ENCODE measurements around the gene VEZT.

Gene VEZT

DNA sequence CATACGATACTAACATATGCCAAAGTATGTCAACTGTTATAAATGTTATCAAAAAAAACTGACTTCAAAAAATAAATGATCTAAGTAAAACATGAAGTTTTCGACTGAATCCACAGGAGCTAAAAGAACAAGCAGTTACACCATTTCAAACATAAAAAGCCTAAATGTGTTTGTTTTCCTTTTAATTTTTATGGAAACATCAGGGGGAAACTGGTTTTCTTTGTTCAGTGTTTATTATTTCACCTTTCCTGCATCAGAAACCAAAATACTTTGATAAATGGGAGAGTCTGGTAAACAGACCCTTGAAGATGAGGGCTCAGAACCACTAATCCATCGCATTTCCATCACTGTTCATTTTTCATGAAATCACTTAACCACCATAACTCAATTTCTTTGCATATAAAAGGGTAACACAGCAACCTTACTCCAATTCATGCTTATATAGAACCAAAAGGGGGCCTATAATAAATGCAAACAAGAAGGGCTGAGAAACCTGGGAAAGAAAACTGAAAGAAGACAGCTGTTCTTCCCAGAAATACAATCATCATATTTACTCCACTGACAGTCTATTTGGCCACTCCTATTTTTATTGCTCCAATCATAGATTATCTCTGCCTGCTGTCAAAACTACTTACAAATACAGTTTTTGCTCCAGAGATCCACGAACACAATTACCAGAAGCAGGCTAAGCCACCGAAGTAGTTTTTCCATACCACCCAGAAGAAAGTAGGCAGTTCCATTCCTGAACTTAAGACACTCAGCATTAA is 17.3 kb upstream of the VEZT start:
- DNase-seq = no peak

DNA sequence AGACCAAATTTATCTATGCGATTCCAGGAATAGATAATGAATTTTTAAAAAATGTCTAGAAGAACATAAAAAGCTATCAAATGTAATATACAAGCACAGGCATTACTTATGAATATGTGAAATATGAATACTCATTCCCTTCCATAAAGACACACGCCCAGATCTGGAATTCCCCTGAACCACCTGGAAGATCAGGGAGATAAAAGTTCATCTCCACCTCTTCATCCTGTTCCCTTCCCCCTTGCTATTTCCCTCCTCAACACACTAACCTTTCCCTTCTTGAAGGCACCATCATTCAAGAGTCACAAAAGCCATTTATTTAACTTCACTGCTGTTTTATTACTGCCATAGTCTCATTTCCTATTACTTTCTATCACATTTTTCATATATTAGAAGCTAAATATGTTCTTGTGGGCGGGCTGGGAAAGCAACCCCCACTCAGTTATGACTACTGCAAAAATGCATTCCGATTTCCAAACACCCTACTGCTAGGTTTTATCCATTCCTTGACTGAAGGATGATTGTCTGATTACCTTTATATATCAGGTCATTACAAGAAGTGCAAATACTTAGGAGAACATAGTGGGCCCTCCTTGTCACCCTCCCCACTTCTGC is 16.4 kb upstream of the VEZT start:
- DNase-seq = no peak

DNA sequence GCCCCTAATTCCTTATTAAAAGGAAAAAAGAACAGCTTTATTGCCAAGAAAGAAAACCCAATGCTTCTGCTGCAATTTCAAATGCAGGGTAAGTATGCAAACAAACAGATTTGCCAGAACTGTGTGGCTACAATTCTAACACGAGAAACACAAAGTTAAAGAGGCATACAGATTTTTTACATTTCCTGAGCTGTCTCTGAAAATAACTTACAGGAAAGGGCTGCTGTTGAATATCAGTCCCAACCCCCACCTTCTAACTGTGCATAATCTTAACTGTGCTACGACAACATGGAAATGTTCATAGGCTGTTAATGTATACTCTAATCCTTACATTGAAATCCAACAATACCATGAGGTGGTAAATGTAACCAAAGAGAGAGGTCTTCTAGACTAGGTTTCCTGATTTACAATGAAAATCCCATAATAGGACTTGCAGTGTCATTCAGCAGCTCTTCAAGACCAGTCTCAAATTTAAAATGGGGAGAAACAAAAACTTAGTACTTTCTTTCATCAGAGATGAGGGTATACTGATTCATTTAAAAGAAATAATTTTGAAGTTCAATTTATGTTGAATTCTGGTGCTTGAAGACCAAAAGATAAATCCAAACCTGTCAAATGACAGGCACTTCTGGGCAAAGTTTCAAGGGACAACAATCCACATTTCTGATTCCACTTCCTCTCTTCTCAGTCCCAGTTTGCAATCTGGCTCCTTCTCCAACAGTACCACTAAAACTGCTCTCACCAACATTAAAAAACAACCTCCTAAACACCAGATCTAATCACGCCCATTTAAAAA is 14.7 kb upstream of the VEZT start:
- no peak for DNase-seq

DNA sequence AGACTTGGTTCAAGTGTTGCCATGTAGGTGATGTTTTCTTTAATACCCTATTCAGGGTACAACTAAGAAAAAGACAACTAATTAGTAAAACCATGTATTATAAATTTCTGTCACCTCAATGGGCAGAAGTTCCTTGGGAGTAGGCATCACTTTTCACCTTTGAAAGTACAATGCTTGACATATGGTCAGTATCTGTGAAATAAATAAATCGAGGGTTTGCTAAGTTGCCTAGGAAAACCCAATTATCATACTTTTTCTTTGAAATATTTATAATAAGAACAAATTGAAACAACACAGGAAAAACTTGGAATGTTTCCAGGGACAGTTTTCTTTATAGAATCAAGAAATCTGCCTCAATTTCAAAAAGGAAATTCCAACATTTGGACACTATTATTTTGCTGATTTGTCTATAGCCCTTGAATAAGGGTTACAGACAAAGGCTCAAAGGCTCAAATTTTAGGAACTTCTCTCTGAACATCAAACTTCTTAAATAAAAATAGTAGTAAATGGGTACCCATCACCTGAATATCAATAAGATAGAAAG is 14.0 kb upstream of the VEZT start:
- DNase-seq = no peak

DNA sequence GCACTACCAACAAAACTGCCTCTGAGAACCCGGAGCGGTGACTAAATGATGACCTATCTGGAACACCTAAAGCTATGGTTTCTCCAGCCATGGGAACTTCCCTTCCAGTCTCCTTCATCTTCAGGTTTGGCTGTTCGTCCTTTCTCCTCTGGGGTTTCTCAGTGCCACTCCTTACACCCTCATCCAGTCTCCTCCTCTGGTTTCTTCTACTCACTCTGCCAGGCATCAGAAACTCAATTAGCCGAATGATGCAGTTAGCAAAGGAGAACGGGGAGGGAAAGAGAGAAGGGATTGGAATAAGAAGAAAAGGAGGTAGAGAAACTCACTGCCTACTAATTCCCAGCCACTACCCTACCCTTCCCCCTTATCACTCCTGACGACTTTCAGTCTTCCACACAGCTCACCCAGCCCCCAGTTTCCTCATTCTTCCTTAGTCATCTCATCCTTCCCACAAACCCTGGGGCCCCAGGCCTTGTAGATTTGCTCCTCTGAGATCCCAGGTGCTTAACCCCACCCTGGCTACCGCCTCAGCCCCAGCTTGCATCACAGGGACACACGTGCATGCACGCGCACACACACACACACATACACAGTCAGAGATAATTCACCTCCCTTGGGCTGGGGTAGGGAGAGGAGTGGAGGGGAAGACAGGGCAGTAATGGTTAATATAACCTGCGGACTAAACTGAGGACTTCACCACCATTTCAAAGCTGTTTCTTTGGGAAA is 13.3 kb upstream of the VEZT start:
- DNase-seq = no peak

DNA sequence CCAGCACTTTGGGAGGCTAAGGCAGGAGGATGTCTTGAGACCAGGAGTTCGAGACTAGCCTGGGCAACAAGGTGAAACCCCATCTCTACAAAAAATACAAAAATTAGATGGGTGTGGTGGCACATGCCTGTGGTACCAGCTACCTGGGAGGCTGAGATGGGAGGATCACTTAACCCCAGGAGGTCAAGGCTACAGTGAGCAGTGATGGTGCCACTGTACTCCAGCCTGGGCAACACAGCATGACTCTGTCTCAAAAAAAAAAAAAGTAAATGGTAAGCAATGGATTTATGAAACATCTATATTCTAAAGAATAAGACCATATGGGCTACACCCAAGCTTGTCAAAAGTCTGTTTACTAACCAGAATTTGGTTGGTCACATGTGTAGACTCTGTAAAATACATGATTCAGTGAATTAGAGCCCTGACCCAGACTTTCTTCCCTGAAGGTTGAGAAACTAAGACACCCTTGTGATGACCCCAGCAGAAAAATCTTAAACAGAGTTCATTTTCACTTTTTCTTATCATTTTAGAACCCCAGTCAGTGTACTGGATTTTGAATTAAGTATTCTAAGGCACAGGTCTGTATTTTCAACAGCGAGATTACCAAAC is 12.5 kb upstream of the VEZT start:
- no peak for DNase-seq

DNA sequence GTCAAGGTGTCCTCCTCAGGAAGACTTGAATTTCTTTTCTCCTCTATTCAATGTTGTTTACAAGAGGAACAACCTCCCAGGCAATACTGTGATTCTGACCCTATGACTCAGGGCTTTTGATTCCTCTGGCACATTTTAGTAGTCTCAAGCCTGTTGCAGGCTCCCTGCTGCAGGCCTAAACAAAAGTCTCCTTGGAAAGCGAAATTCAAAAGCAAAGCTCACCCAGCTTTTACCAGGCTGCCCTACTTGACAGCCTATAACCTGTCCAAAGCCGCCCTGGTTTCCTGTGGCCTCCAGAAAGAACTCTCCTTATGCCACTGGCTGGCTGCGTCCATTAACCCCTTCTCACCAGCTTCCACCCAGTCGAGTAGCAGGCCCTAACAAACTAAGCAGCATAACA is 11.9 kb upstream of the VEZT start:
- no peak for DNase-seq

DNA sequence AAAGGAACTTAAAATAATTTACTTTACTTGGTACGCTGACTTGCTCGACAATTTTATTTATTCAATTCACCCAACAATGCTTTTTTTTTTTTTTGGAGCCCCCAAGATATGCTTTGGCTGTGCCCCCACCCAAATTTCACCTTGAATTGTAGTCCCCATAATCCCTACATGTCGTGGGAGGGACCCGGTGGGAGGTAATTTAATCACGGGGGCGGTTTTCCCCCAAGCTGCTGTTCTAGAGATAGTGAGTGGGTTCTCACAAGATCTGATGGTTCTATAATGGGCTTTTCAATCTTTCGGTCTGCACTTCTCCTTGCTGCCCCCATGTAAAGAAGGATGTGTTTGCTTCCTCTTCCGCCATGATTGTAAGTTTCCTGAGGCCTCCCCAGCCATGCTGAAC is 10.7 kb upstream of the VEZT start:
- no peak for DNase-seq

DNA sequence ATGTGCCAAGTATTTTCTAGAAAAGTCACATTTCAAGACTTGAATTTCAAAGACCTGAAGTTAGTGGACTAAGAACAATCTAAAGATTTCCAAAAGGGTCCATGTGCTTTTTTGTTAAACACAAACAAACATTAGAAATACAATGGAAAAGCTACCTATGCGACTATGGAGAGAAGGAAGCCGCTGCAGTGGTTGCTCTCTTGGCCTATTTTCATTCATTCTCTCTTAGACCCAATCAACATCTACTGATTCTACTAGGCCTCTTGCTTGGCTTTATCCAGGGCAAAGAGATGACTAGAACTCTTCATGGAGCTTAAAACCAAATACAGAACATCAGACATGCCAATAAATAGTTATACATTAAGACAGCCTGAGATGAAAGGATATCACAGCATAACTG is 10.2 kb upstream of the VEZT start:
- no peak for DNase-seq

DNA sequence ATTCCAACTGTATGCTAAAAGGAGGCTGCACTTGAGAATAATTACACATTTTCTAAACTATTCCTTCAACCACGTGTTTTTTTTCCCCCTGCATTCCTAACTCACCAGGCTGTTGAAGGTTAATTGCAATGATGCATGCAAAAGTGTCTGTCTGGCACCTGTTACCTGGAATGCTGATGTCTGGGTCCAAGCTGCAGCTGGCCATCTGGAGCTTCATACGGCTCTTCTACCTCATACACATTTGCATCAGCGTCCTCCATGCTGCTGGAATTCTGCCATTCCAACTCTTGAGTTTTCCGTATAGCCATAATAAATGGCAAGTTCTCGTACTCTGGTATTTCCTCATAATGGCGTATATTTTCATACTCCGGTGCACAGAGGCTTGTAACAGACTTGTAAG is 8.9 kb upstream of the VEZT start:
- no peak for DNase-seq

DNA sequence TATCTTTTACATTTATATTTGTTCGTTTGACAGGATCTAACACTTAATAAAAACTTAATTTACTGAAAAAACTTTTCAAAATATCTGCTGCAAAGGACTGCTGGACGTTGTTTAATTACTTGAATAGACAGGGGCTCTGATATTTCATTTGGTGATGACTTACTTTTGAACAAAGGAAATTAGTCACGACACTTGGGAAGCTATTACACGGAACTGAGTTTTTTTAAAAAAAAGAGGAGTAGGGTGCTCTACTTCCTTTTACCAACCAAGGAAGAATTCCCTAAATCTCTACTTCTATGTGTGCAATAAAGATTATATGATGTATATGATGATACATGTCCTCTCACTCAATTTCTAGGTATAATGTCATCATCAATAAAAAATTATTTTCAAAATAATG is 5.0 kb upstream of the VEZT start:
- no peak for DNase-seq

DNA sequence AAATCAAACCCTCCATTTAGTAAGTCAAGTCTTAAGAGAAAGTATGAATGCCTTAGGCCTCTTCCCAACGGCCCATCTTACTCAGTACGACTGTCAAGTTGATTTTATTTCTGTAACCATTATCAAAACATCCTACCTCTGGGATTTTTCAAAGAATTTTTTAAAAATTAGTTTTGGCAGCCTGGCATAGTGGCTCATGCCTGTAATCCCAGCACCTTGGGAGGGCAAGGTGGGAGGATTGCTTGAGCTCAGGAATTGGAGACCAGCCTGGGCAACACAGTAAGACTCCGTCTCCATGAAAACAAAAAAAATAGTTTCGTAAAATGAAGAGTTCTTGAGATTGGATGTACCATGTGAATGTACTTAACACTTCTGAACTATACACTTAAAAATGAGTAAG is 4.5 kb upstream of the VEZT start:
- no peak for DNase-seq

DNA sequence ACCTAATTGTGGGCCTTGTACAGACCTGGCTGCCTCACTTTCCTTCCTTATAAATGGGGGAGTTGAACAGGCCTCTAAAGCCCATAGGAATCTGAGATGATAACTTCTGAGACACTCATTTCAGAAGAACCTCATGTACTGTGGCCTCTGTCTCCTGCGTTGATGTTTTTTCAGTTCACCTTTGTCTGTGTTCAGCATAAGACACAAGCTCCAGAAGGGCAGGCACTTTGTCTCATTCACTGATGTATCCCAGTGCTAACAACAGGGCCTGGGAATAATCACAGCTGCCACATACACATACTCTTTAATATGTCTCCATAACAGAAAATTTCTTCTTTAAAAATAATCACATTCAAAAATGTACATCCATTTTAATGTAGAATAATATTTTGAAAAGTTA is 3.7 kb upstream of the VEZT start:
- DNase-seq = no peak

DNA sequence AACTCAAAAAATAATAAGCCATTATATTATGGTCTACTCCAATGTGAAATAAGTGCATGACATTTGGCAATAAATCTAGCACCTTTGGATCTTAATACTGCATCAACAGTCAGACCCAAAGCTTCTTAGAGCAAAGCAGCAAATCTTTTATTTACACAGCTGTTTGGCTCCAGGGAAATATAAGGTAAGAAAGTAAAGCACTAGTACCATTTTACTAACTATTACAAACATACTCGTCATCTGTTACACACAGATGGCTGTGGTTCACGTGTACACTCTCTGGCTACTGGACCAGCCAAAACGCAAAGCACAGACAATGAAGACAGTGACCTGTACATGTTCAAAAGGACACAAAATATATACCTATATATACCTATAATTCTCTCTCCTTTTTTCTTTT is 3.1 kb upstream of the VEZT start:
- DNase-seq = no peak

DNA sequence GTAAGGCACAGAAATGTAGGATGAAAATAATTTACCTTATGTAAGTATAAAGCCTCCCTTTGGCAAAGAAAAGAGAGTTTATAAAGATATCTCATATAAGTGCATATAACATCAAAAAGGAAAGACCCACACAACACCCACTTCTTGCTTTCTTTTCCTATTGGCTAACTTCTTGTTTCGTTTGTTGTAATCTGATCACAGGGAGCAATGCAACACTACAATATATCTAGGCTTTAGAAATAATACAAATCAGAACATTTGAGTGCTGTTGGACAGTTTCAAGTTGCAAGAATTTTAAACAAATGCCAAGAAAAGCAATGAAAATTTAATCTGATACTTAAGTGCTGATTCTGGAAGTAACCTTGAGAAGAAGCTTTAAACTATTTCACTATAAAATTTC is 1.7 kb upstream of the VEZT start:
- DNase-seq = no peak

DNA sequence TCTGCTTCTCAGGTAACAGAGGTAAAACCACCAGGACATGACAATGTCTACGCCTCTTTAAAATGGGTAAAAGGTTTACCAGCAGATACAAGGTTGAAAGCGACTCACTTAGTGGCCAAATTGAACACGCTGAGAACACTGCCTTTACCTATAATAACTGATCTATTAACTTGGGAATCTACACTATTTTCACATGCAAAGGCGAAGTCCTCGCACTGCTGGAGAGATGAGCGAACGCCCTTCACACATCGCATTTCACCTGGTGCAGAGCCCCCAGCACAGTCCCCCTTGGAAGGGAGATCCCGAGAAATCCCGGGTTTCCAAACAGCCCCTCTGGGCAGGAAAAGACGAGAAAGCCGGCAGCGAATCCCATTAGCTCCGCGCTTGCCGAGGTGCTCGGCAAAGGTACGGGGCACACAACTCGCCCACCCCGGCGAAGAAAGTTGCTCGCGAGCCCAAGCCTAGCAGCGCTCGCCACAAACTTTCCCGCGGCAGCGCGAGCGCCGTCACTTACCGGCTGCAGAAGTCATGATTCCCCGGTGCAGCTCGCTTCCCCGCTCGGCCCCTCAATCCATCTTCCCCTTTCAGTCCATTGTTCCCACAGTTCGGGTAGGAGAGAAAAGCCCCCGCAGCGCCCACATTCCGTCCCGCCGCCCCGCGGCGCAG is 763 bp upstream of the VEZT start:
- no peak for DNase-seq

DNA sequence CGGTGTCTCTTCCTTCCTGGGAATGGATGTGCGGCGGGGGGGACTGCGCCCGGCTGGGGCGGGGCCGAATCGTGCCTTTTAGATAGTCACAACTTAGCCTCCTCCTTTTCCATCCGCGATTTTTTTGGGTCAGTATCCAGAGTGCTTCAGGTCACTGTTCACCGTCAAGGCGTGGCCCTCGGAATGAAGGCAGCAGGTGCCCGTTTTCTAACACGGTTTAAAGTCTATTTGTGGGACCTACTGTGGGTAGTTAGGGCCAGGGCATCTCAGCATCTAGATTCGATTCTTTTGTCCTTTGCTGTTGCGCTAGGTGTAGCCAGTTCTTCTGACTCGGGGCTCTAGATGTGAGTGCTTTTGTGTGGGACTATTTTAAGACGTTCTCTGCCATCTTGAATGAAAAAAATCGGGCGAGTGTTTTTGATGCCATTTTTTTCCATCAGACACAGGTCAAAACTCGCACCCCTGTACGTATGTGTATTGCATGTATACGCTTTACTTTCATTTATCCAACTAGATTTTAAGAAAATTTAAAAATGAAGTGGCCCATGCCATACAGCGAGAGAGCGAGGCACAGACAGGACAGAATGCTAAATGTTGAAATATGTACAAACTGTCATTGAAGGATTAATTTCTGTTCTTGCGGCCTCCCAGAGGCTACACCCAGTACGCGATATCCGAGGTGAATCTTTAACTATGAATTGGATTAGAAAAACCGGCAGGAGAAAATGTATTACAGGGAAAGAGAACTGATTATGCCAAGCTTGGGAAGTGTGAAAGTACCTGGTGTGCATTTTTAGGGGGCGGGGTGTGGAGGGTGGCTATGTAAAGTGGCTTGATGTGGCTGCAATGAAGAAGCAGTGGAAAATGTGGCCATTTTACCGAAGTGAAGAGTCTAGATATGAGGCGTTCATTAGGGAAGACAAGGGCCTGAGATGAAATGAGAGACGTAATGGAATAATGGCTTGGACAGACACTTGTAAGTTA is 835 bp downstream of the VEZT start:
- peak; percentile 69 for DNase-seq

DNA sequence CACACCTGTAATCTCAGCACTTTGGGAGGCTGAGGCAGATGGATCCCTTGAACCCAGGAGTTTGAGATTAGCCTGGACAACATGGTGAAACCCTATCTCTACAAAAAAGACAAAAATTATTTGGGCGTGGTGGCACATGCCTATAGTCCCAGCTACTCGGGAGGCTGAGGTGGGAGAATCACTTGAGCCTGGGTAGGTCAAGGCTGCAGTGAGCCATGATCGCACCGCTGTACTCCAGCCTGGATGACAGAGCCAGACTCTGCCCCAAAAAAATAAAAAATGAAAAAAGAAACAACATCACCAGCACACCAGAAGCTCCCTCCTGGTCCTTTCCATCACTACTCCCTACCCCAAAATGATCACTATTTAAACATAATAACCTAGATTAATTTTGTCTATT is 2.6 kb downstream of the VEZT start:
- no peak for DNase-seq

DNA sequence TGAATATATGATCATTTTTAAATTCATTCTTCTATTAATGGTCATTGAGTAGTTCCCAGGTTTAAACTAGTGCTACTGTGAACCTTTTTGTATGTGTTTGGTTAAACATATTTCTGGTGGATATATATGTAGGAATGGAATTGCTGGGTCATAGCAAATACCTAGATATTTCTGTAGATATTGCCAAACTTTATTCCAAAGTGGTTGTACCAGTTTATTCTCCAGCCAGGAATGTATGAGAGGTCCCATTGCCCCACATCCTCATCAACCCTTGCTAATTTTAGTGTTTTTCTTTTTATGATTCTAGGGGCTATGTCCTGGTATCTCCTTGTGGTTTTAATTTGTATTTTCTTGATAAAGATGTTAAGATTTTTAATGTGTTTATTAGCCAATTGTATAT is 3.1 kb downstream of the VEZT start:
- no peak for DNase-seq

DNA sequence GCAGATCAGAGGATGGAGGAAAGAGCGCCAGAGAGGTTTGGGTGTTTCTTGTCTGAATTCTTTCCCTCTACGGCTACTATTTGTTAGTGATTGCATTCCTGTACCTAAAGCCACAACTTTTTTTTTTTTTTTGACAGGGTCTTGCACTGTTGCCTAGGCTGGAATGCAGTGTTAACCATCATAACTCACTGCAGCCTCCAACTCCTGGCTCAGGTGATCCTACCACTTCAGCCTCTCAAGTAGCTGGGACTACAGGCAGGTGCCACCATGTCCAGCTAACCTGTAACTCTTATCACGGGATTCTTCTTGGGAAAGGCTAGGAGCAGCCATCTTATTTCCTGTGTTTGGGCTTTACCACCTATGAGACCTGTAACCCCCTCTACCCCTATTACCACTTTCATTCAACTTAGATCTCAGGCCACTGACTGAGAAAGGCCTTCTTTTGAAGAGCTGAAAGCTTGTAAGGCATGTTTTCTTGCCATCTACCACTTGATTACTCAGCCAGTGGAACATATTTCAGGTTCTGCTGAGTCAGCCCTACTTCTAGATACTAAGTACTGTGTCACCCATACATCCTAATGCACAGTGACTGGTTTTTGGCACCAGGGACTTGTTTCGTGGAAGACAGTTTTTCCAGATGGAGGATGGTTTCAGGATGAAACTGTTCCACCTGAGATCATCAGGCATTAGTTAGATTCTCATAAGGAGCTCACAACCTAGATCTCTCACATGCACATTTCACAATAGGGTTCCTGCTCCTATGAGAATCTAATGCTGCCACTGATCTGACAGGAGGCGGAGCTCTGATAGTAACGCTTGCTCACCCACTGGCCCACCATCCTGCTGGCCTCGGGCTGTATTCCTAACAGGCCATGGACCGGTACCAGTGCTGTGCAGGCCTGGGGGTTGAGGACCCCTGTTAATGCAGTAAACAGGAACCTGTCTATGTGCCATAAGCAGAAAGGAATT is 6.9 kb downstream of the VEZT start:
- peak; percentile 27 for DNase-seq
